ENCODE data around the gene TOMM70.

TOMM70 gene

GRCh38 chr3:100411091-100411982, 10.4 kb upstream of the TOMM70 start:
- no peak for DNase-seq (ENCODE audit: low spot score)

- DNase-seq (ENCODE audit: low spot score) = no peak
Observed at GRCh38 chr3:100407977-100408532, 7.2 kb upstream of the TOMM70 start.

- no peak for DNase-seq (ENCODE audit: low spot score)
Observed at GRCh38 chr3:100407164-100407563, 6.3 kb upstream of the TOMM70 start.

GRCh38 chr3:100404250-100404548, 3.3 kb upstream of the TOMM70 start:
- DNase-seq (ENCODE audit: low spot score) = no peak

GRCh38 chr3:100403362-100404249, 2.7 kb upstream of the TOMM70 start:
- DNase-seq (ENCODE audit: low spot score) = no peak

GRCh38 chr3:100402891-100403290, 2.0 kb upstream of the TOMM70 start:
- no peak for DNase-seq (ENCODE audit: low spot score)

- peak; percentile 65 for DNase-seq (ENCODE audit: low spot score)
Observed at GRCh38 chr3:100402256-100402655, 1.4 kb upstream of the TOMM70 start.

- peak; percentile 49 for DNase-seq (ENCODE audit: low spot score)
Observed at GRCh38 chr3:100401674-100402041, 769 bp upstream of the TOMM70 start.

GRCh38 chr3:100400419-100400779, 490 bp downstream of the TOMM70 start:
- DNase-seq (ENCODE audit: low spot score) = no peak

GRCh38 chr3:100399341-100400071, 1.4 kb downstream of the TOMM70 start:
- no peak for DNase-seq (ENCODE audit: low spot score)

GRCh38 chr3:100396967-100397366, 3.9 kb downstream of the TOMM70 start:
- no peak for DNase-seq (ENCODE audit: low spot score)

GRCh38 chr3:100395679-100396431, 5.0 kb downstream of the TOMM70 start:
- DNase-seq (ENCODE audit: low spot score) = no peak

- no peak for DNase-seq (ENCODE audit: low spot score)
Observed at GRCh38 chr3:100389025-100389424, 11.9 kb downstream of the TOMM70 start.

GRCh38 chr3:100386437-100387074, 14.3 kb downstream of the TOMM70 start:
- DNase-seq (ENCODE audit: low spot score) = no peak

GRCh38 chr3:100384733-100385525, 16.0 kb downstream of the TOMM70 start:
- no peak for DNase-seq (ENCODE audit: low spot score)

GRCh38 chr3:100376301-100376700, 24.6 kb downstream of the TOMM70 start:
- no peak for DNase-seq (ENCODE audit: low spot score)

- no peak for DNase-seq (ENCODE audit: low spot score)
Observed at GRCh38 chr3:100374521-100374920, 26.4 kb downstream of the TOMM70 start.

GRCh38 chr3:100370756-100371155, 30.1 kb downstream of the TOMM70 start:
- no peak for DNase-seq (ENCODE audit: low spot score)

GRCh38 chr3:100368441-100368840, 32.4 kb downstream of the TOMM70 start:
- DNase-seq (ENCODE audit: low spot score) = no peak

GRCh38 chr3:100366424-100366823, 34.5 kb downstream of the TOMM70 start:
- DNase-seq (ENCODE audit: low spot score) = no peak
